Activated B cell treated with CpG ODN at 0.5 μM for 24 hours (primary cell): Measurements from ENCODE around the gene MRE11. TPM values are rescaled to one million over a fixed set of nuclear protein-coding genes. Genes with fewer than 3 reads are reported as not detected.

ENCODE experiments used
- ATAC-seq: fragments of 200-7000 bp; cut with Tn5 transposase; one replicate; pipeline ENCODE4 v1.10.0; 2021; ENCODE audit warnings: low read depth, mild to moderate bottlenecking, moderate library complexity
- CTCF ChIA-PET: fragments of 350-600 bp; sonication (Branson Sonifier 250); formaldehyde crosslinking; loops from one replicate; lab custom pipeline; 2021; ENCODE audit warnings: antibody characterized with exemption; lab: Charles Lee
- POLR2A ChIA-PET: fragments of 350-600 bp; sonication (Branson Sonifier 250); formaldehyde crosslinking; loops from one replicate; lab custom pipeline; 2021; ENCODE audit warnings: antibody characterized with exemption; lab: Charles Lee
- DNase-seq: peaks from one replicate; pipeline ENCODE4 v3.0.0; 2022
- H3K27ac Mint-ChIP-seq: one replicate; pipeline ENCODE4 v1.8.0; 2020; ENCODE audit warnings: mixed read lengths
- H3K27me3 Mint-ChIP-seq: one replicate; pipeline ENCODE4 v1.8.0; 2021; ENCODE audit warnings: mixed read lengths
- H3K36me3 Mint-ChIP-seq: one replicate; pipeline ENCODE4 v1.8.0; 2021; ENCODE audit warnings: low read depth, mixed read lengths
- H3K4me1 Mint-ChIP-seq: one replicate; pipeline ENCODE4 v1.8.0; 2021; ENCODE audit warnings: mixed read lengths
- H3K4me3 Mint-ChIP-seq: one replicate; pipeline ENCODE4 v1.8.0; 2020; ENCODE audit warnings: mild to moderate bottlenecking, mixed read lengths
- H3K9me3 Mint-ChIP-seq: one replicate; pipeline ENCODE4 v1.8.0; 2020; ENCODE audit warnings: mixed read lengths
- intact Hi-C: fragments of 100-400 bp; cut with micrococcal nuclease; formaldehyde crosslinking; loops from one replicate; pipeline ENCODE4 v1.15.1; 2024
- total RNA-seq: library from RNA; stranded (reverse); gene quantifications from 2 replicates; pipeline ENCODE4 v1.2.3, GENCODE V29; 2022
- TF ChIP-seq, protein P1 (sequence below): fragments of 200-600 bp; IDR thresholded peaks from one replicate; pipeline ENCODE4 v1.8.0; 2022; ENCODE audit warnings: antibody characterized with exemption, mild to moderate bottlenecking

The MRE11 gene
- total RNA-seq, 1 donor from 2014 or later, result 40.1 TPM

DNA sequence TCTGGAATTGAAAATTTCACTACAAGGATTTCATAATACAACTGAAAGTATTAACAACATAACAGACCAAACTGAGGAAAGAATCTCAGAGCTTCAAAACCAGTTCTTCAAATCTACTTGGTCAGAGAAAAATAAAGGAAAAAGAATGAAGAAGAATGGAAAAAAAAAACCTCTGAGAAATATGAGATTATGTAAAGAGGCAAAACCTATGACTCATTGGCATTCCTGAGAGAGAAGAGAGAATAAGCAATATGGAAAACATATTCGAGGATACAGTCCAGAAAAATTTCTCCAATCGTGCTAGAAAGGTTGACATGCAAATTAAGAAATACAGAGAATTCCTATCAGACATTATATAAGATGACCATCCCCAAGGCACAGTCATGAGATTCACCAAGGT, 69.0 kb downstream of the MRE11 start:
- Mint-ChIP-seq H3K9me3 (peaks cover 2% of the 10 kb centered on the region), H3K27me3 (no peaks in the 10 kb centered on the region), H3K4me1 (peaks cover 12% of the 10 kb centered on the region), H3K4me3 (no peak overlapping the region), H3K27ac (no peak overlapping the region), H3K36me3 (peaks cover 82% of the 10 kb centered on the region)
- intact Hi-C loops, result no loop called here
- TF ChIP-seq, protein P1, sequence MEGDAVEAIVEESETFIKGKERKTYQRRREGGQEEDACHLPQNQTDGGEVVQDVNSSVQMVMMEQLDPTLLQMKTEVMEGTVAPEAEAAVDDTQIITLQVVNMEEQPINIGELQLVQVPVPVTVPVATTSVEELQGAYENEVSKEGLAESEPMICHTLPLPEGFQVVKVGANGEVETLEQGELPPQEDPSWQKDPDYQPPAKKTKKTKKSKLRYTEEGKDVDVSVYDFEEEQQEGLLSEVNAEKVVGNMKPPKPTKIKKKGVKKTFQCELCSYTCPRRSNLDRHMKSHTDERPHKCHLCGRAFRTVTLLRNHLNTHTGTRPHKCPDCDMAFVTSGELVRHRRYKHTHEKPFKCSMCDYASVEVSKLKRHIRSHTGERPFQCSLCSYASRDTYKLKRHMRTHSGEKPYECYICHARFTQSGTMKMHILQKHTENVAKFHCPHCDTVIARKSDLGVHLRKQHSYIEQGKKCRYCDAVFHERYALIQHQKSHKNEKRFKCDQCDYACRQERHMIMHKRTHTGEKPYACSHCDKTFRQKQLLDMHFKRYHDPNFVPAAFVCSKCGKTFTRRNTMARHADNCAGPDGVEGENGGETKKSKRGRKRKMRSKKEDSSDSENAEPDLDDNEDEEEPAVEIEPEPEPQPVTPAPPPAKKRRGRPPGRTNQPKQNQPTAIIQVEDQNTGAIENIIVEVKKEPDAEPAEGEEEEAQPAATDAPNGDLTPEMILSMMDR, result no peak
- ATAC-seq, result no peak
- ChIA-PET POLR2A (no interaction called here), CTCF (no interaction called here)
- DNase-seq, result no peak

DNA sequence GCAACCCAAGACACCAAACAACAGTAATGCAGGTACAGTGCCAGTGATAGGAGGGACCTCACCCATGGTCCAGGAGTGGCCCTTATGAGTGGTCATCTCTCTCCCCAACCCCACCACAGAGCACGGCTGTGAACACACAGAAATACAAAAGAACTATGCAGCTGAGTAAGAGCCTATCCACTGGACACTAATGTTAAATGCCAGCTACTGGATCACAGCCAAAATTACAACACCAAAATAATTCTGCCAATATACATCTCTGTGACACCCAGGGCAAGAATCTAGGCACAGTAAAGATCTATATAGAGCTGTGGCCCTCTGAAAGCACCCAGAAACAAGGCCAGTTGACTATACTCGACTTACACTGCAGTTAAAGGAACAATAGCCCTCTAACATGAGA, 69.6 kb downstream of the MRE11 start:
- intact Hi-C loops, result no loop called here
- Mint-ChIP-seq H3K9me3 (peaks cover 2% of the 10 kb centered on the region), H3K27me3 (no peaks in the 10 kb centered on the region), H3K4me3 (no peak overlapping the region), H3K36me3 (peaks cover 79% of the 10 kb centered on the region), H3K27ac (no peak overlapping the region), H3K4me1 (peaks cover 12% of the 10 kb centered on the region)
- ChIA-PET CTCF (no interaction called here), POLR2A (no interaction called here)
- ATAC-seq (no peak), DNase-seq (no peak)
- TF ChIP-seq, protein P1, result no peak

DNA sequence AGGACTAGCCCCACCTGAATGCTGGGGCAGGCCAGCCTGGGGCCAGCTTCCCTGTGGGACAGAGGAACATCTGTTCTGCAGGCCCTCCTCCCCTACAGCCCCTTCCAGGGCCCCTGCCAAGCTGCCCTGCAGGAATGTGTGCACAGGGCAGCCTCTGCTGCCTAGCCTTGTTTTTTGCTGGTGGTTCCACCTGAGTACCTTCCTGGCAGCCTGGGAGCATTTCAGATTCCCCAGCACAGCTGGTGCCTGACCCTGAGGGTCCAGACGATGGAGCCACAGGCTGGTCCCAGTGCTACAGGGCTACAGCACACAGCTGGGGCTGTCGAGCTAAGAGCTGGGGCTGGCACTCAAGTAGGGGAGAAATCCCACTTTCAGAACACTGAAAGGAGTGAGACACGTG, 70.1 kb downstream of the MRE11 start:
- peaks cover 12% of the 10 kb centered on the region for H3K4me1 Mint-ChIP-seq
- no peak overlapping the region for H3K27ac Mint-ChIP-seq
- no peak for DNase-seq
- TF ChIP-seq, protein P1, result no peak
- H3K4me3 Mint-ChIP-seq, result no peak overlapping the region
- no peaks in the 10 kb centered on the region for H3K27me3 Mint-ChIP-seq
- POLR2A ChIA-PET, result no interaction called here
- CTCF ChIA-PET, result no interaction called here
- peaks cover 78% of the 10 kb centered on the region for H3K36me3 Mint-ChIP-seq
- intact Hi-C loops, result no loop called here
- no peak for ATAC-seq
- H3K9me3 Mint-ChIP-seq, result peaks cover 2% of the 10 kb centered on the region

DNA sequence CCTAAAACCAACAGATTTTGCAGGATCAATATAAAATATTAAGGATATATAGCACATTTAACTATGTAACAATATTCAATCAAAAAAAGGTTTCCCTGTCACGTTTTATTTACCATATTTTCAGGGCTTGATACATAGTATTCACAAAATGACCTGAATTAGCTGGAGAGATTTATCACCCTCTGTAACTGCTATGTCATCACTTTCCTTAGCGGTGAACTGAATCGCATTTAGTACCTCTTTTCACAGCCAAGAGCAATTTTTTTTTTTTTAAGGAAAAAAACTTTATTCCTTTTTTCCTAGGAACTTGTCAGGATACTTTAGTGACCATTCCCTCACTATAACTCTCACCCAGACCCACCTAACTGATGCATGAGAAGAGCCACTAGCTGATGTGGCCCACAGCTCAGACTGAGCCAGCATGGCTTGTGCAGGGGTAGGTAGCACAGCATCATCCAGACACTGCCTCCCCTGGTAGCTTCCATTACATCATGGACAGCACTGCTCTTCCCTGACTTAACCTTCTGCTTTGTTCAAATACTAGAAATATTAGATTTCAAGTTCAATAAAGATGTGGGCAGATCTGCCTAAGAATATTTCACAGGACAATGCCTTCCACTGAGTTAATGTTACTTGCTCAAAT, 75.4 kb downstream of the MRE11 start:
- POLR2A ChIA-PET, result no interaction called here

DNA sequence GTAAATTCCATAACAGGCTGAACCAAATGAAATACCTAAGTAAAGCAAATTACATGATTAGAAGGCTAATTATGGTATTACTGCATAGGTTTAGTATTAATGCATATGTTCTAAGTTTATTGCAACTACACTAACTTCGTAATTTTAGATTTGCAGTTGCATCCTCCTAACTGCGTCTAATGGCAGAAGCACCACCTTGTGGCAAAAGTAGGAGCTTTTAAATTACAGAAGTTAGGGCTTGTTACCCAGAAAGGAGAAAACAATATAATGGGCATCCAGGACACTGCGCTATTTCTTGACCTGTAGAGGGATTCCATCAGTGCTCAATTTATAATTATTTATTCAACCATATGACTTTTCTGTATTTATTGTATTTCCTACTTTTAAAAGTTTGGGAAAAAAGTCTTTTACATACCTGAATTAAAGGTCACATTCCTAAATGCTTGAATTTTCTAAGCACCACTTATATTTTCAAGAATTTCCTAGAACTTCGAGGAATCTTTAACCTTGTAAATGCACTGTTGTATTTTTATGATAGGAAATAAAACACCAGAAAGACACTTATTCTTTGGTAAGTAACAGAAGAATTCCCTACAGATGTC, 76.2 kb downstream of the MRE11 start:
- no peaks in the 10 kb centered on the region for H3K4me1 Mint-ChIP-seq
- no peaks in the 10 kb centered on the region for H3K9me3 Mint-ChIP-seq
- ATAC-seq (no peak), DNase-seq (no peak)
- peaks cover 57% of the 10 kb centered on the region for H3K36me3 Mint-ChIP-seq
- ChIA-PET CTCF (interaction anchor here (1.0 kb wide), 1 partner anchor 522 kb away, joined by 5 read pairs; no protein-coding TSS in a partner anchor), POLR2A (no interaction called here)
- H3K27me3 Mint-ChIP-seq, result no peaks in the 10 kb centered on the region
- intact Hi-C loops, result loop anchor here (1.0 kb wide), 1 partner anchor 522 kb away; no protein-coding TSS in a partner anchor
- no peak overlapping the region for H3K4me3 Mint-ChIP-seq
- no peak overlapping the region for H3K27ac Mint-ChIP-seq
- TF ChIP-seq, protein P1, result no peak

More for the DNA sequence above, 75.4 kb downstream of the MRE11 start:
- no peak overlapping the region for H3K4me3 Mint-ChIP-seq
- ATAC-seq, result no peak
- H3K27ac Mint-ChIP-seq, result no peak overlapping the region
- no peaks in the 10 kb centered on the region for H3K27me3 Mint-ChIP-seq
- CTCF ChIA-PET, result no interaction called here
- intact Hi-C loops, result no loop called here
- H3K9me3 Mint-ChIP-seq, result no peaks in the 10 kb centered on the region
- TF ChIP-seq, protein P1, result no peak
- H3K36me3 Mint-ChIP-seq, result peaks cover 60% of the 10 kb centered on the region
- no peak for DNase-seq
- H3K4me1 Mint-ChIP-seq, result no peaks in the 10 kb centered on the region
